HCT116 (cell line): ENCODE results near the gene MUTYH.

Source experiments
- CTCF ChIP-seq, 3 experiments: fragments of 200-600 bp in 1 of 3; sonication (generic) in 1 of 3; IDR thresholded peaks in 2 of 3; conservative IDR thresholded peaks in 1 of 3; 2 replicates each; pipeline ENCODE4 v1.5.1; 2012 to 2017; ENCODE audit warnings: low read depth in 2 of 3, low read length in 2 of 3, antibody characterized with exemption in 1 of 3, borderline replicate concordance in 1 of 3, control low read depth in 1 of 3, mild to moderate bottlenecking in 1 of 3, mixed read lengths in 1 of 3, mixed run types in 1 of 3, moderate library complexity in 1 of 3; ENCODE audit not compliant: insufficient read depth in 1 of 3
- EGR1 ChIP-seq: IDR thresholded peaks from 2 replicates; pipeline ENCODE4 v1.6.1; 2012; ENCODE audit warnings: low read depth
- EZH2 ChIP-seq: fragments of 200-600 bp; sonication (generic); IDR thresholded peaks from 2 replicates; pipeline ENCODE4 v1.6.1; 2017; ENCODE audit warnings: antibody characterized with exemption, mixed run types
- POLR2A ChIP-seq: IDR thresholded peaks from 2 replicates; pipeline ENCODE4 v1.7.0; 2011; ENCODE audit warnings: borderline replicate concordance; ENCODE audit not compliant: insufficient read depth, insufficient read length; ENCODE audit errors: extremely low read depth
- POLR2AphosphoS5 ChIP-seq: IDR thresholded peaks from 2 replicates; pipeline ENCODE4 v1.6.1; 2011; ENCODE audit warnings: mild to moderate bottlenecking, low read depth, low read length, moderate library complexity
- RAD21 ChIP-seq: IDR thresholded peaks from 2 replicates; pipeline ENCODE4 v1.6.1; 2012; ENCODE audit warnings: low read depth, mild to moderate bottlenecking
- SP1 ChIP-seq: IDR thresholded peaks from 2 replicates; pipeline ENCODE4 v1.6.1; 2012; ENCODE audit warnings: low read depth
- ZBTB33 ChIP-seq: IDR thresholded peaks from 2 replicates; pipeline ENCODE4 v1.6.1; 2011; ENCODE audit warnings: mild to moderate bottlenecking, low read length, moderate library complexity; ENCODE audit not compliant: insufficient replicate concordance; ENCODE audit errors: extremely low read depth

GRCh38 chr1:45300669-45300997 lies 39.6 kb downstream of the MUTYH start:
- TF ChIP-seq CTCF (IDR thresholded peaks at IDR 0.05 in 2 of 3, conservative IDR thresholded peaks at IDR 0.05 in 1 of 3; ENCODE audit: borderline replicate concordance in 1 of 3, insufficient read depth in 1 of 3, low read depth in 2 of 3, low read length in 2 of 3) (no peak), POLR2A (no peak), POLR2AphosphoS5 (no peak), EGR1 (no peak), ZBTB33 (no peak), RAD21 (no peak), EZH2 (no peak), SP1 (no peak)
